ENCODE data around the gene OR8G1.
"Not testable (repeated sequence)": the region's sequence is repeated elsewhere in the genome, so short reads cannot be mapped to it uniquely, and the experiment has no call there.

OR8G1 gene

GRCh38 chr11:124240621-124241397 is at the start of gene OR8G1:
OR8G1 (plus strand) TSS chr11:124241095; CDS start chr11:124249676, 8,581 bp downstream.
- DNase-seq (ENCODE audit: insufficient read length, low spot score) (no peak), FAIRE-seq (no peak)

DNA sequence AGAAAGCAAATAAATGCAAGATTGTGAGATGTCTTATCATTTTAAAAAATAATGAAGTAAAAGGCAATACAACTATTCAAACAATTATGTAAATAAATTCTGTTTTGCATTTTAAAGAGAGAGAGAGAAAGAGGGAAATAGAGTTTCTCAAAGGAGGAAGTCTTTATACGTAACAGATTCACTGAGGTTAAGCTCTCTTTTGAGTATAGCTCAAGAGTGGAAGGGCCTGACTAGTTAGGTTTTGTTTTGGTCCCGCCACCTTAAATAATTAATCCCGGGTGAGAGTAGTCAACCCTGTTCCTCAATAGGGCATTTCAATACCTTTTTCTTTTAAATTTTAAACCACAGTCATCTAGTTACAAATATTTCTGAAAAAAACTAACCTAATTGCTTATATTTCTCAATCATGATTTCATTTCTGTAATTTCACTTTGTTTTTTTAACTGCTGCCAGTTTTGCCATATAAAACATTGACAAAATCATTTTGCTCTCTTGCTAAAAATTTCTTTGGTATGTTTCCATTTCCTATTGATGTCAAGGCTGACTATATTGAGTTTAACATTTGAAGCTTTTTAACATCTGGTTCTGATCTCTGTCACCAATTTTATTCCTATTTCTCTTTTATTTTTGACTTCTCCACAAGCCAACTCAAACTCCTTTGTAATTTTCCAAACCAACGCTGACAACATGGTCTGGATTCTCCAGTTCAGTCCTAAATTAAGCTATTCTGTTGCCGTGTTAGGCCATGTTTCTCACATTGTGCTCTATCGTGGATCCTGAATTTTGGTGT is 47.5 kb upstream of the OR8G1 start:
- no peak for DNase-seq (ENCODE audit: insufficient read length, low spot score)
- no peak for FAIRE-seq

- FAIRE-seq (no peak), DNase-seq (ENCODE audit: insufficient read length, low spot score) (no peak)
These were observed 46.4 kb upstream of the OR8G1 start for GRCh38 chr11:124194293-124195188.

DNA sequence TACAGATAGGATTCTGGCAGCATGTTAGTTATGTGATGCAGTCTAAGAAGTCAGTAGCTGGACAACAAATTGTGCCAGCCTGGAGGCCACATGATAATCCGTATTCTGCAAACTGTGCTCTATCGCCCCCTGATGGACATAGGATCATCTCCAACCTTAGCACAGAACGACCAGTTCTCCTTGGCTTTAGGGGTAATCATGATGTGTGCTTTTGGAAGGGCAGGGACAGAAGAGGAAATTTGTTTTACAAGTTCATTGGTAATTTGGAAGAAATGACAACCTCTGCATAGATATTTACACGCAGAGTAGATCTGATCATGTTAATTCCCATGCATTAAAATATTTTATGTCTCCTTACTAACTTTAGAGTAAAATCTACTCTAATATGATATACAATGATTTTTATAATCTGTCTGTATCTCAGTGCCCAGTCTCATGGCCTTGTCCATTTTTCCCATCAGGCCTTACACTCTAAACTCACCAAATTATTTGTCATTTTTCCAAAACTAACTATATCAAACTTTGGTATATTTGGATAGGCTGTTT is 45.6 kb upstream of the OR8G1 start:
- DNase-seq (ENCODE audit: insufficient read length, low spot score): peak; percentile 22
- FAIRE-seq: peak; percentile 97

- no peak for FAIRE-seq
- DNase-seq (ENCODE audit: insufficient read length, low spot score): no peak
These were observed 42.9 kb upstream of the OR8G1 start for GRCh38 chr11:124197999-124198398.

GRCh38 chr11:124198897-124199296 is 42.0 kb upstream of the OR8G1 start:
- no peak for DNase-seq (ENCODE audit: insufficient read length, low spot score)
- FAIRE-seq: no peak

GRCh38 chr11:124199702-124200101 is 41.2 kb upstream of the OR8G1 start:
- DNase-seq (ENCODE audit: insufficient read length, low spot score): no peak
- FAIRE-seq: no peak

GRCh38 chr11:124200671-124201070 is 40.2 kb upstream of the OR8G1 start:
- FAIRE-seq: no peak

GRCh38 chr11:124202951-124203350 is 37.9 kb upstream of the OR8G1 start:
- FAIRE-seq (no peak), DNase-seq (ENCODE audit: insufficient read length, low spot score) (no peak)

More at GRCh38 chr11:124200671-124201070, 40.2 kb upstream of the OR8G1 start:
- no peak for DNase-seq (ENCODE audit: insufficient read length, low spot score)

DNA sequence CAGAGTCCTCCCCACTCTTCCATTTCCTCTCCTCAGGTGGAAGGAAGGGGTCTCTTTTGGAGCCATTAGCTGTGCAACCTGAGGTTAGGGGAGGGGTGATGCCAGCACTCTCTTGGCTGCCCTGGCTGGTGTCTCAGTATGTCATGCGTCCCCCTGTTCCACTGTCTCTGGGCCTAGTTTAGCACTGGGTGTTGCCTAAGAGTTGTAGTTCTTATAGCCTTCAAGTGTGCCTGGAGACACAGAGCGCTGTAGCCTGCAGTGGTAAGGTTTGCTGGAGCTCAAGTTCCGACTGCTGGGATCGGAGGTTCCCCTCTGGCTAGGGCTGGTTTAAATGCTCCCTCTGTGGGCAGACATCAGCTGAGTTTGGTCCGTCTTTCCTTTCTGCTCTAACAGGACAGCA is 36.9 kb upstream of the OR8G1 start:
- FAIRE-seq (no peak), DNase-seq (ENCODE audit: insufficient read length, low spot score) (no peak)

- no peak for FAIRE-seq
- DNase-seq (ENCODE audit: insufficient read length, low spot score): no peak
These were observed 33.6 kb upstream of the OR8G1 start for GRCh38 chr11:124207102-124207792.

DNA sequence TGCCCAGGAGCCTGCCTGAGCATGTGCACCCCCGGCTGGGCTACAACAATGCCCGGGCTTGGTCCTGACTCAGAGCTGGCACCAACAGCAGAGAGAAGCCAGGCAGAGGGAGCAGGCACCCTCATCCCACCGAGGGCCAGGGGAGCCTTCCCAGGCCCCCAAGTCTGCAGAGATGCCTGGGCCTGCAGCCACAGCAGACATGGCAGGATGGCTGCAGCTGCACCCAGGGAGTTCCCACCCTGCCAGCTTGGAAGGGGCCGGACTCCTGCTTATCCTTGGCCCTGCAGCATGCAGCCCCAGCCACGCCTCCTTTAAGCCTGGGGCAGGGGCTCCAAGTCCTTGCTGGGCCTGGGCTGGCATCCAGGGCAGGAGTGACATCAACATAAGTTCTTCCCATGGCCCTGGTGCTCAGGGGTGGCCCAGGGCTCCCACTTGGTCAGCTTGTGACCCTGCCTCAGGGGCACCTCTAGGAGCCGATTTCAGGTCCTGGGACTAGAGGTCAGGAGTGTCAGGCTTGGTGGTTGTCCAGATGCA is 31.0 kb upstream of the OR8G1 start:
- no peak for DNase-seq (ENCODE audit: insufficient read length, low spot score)
- no peak for FAIRE-seq

DNA sequence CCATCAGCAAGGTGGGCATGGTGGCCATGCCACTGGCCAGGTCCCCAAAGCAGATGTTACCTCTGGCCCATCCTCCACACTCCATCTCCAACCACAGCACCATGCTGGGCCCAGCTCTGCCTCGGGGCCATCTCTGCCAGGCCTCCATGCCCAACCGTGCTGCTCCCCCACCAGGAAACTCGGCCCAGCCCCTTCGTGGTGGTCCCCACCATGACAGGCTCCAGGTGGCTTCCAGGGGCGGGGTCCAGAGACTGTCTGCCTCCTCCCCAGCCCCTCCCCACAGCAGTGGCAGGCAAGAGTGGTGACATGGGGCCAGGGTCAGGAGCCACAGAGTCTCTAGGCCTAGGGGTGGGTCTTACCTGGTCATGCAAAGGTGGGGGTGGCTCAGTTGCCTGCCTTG is 30.5 kb upstream of the OR8G1 start:
- FAIRE-seq: no peak
- DNase-seq (ENCODE audit: insufficient read length, low spot score): no peak

DNA sequence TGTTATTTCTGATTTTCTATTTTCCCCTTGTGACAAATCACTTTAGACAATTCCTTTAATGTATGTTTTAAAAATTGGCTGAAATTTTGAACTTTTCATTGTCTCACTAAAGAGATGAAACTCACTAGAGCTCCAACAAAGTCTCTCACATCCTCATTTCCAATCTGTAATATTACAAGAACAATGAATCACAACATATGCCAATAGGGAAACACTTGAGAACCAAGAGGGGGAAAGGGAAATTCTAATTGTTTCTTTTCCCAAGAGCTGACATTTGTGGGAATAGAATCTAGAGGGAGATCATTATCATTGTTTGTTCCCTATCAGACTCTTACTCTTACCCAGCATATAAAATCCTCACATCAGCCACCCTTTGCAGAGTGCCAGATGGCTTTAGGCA is 29.6 kb upstream of the OR8G1 start:
- FAIRE-seq (no peak), DNase-seq (ENCODE audit: insufficient read length, low spot score) (no peak)

DNA sequence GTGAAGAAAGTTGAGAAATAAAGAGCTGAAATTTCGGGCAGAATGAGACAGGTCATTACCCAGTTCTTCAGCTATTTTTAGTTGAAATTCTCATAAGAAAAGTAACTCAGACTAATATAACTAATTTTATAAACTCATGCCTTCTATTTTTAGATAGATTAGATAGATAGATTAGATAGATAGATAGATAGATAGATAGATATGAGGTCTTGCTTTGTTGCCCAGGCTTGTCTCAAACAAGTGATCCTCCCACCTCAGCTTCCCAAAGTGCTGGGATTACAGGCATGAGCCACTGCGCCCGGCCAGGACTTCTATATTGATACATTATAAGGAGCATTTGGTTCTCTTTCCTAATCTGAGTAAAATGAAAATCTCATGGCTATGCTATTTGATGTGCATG is 26.9 kb upstream of the OR8G1 start:
- no peak for FAIRE-seq
- no peak for DNase-seq (ENCODE audit: insufficient read length, low spot score)

DNA sequence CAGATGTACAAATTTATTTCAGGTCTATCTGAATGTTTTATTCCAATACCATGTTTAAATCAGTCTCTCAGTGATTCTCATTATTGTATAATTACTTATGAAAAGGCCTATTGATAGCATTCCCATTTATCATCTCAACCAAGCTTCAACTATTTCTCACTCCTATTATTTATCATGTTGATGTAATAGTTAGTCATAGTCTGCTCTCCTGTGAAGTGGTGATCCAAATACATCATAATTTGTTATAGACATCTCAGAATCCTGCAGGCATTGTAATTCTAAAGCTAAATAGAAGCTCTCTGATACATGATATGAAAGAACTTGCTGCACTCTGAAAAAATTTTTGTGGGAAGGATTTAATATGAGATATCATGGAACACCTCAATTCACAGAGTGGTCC is 21.8 kb upstream of the OR8G1 start:
- no peak for DNase-seq (ENCODE audit: insufficient read length, low spot score)
- no peak for FAIRE-seq

DNA sequence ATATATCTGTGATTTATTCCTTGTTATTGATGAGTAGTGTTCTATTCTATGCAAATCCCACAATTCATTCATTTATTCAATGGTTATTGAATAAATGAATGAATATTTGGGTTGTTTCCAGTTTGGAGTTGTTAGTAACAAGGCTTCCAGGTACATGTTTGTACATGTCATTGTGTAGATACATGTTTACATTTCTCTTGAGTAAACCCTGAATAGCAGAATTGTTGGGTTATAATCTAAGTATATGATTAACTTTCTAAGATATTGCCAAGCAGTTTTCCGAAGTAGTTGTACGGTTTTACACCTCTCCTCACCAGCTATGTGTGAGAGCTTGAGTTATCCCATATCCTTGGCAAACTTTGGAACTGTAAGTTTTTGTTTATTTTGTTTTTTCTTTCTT is 18.5 kb upstream of the OR8G1 start:
- no peak for FAIRE-seq
- no peak for DNase-seq (ENCODE audit: insufficient read length, low spot score)

DNA sequence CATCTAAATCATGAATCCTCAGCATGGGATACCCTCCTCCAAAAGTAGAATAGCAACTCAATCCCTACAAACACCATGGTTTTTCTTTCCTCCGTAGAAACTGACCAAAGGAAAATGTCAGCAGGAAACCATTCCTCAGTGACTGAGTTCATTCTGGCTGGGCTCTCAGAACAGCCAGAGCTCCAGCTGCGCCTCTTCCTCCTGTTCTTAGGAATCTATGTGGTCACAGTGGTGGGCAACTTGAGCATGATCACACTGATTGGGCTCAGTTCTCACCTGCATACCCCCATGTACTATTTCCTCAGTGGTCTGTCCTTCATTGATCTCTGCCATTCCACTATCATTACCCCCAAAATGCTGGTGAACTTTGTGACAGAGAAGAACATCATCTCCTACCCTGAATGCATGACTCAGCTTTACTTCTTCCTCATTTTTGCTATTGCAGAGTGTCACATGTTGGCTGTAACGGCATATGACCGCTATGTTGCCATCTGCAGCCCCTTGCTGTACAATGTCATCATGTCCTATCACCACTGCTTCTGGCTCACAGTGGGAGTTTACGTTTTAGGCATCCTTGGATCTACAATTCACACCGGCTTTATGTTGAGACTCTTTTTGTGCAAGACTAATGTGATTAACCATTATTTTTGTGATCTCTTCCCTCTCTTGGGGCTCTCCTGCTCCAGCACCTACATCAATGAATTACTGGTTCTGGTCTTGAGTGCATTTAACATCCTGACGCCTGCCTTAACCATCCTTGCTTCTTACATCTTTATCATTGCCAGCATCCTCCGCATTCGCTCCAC is 16.1 kb upstream of the OR8G1 start:
- not testable (repeated sequence) for FAIRE-seq; DNase-seq (ENCODE audit: insufficient read length, low spot score)

DNA sequence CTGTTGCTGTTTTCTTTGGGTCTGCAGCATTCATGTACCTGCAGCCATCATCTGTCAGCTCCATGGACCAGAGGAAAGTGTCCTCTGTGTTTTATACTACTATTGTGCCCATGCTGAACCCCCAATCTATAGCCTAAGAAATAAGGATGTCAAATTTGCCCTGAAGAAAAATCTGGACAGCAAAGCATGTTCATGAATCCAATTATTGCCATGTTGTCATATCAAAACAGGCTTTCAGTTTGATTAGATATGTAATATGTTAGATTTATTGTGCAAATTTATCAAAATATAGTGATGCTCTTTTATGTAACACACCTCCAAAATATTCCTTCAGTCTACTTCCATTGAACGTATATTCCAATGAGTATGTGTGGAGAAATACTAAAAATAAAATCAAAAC is 15.4 kb upstream of the OR8G1 start:
- FAIRE-seq: no peak
- DNase-seq (ENCODE audit: insufficient read length, low spot score): no peak

Measured in GM19239 (cell line).